DND-41 (cell line): ENCODE measurements around the gene TSHZ1.
A peak's percentile ranks its signal among the peaks of the same experiment; 100 is the strongest.

Experiments
- ATAC-seq: fragments of 200-7000 bp; cut with Tn5 transposase; 3 replicates; pipeline ENCODE4 v1.9.1; 2021; ENCODE audit warnings: low read depth; ENCODE audit not compliant: insufficient read depth
- DNase-seq: peaks from one replicate; pipeline ENCODE4 v3.0.0-alpha.2; 2020
- H2AFZ ChIP-seq: 2 replicates; pipeline ENCODE4 v1.6.0; 2012; ENCODE audit warnings: low read depth, low read length
- H3K27ac ChIP-seq: 2 replicates; pipeline ENCODE4 v1.5.1; 2012; ENCODE audit warnings: low read length, inconsistent platforms
- H3K27me3 ChIP-seq: fragments of 200-600 bp; sonication (generic); 2 replicates; pipeline ENCODE4 v1.6.0; 2012; ENCODE audit warnings: low read length, mild to moderate bottlenecking, inconsistent platforms; ENCODE audit not compliant: insufficient read depth, poor library complexity
- H3K36me3 ChIP-seq: 2 replicates; pipeline ENCODE4 v1.5.1; 2012; ENCODE audit warnings: low read length, inconsistent platforms; ENCODE audit not compliant: insufficient read depth
- H3K4me1 ChIP-seq: 2 replicates; pipeline ENCODE4 v1.5.1; 2012; ENCODE audit warnings: mild to moderate bottlenecking, low read length; ENCODE audit not compliant: insufficient read depth
- H3K4me2 ChIP-seq: 2 replicates; pipeline ENCODE4 v1.6.0; 2012; ENCODE audit warnings: mild to moderate bottlenecking, moderate library complexity, low read length, inconsistent platforms; ENCODE audit not compliant: insufficient read depth
- H3K4me3 ChIP-seq, 2 experiments: fragments of 200-600 bp in 1 of 2; shearing (Covaris generic) in 1 of 2; 2 replicates each; pipeline ENCODE4 v1.5.1; 2012 to 2016; ENCODE audit warnings: inconsistent platforms in 2 of 2, low read length in 2 of 2, mild to moderate bottlenecking in 2 of 2, low read depth in 1 of 2, moderate library complexity in 1 of 2
- H3K79me2 ChIP-seq: 2 replicates; pipeline ENCODE4 v1.6.0; 2012; ENCODE audit warnings: low read length, inconsistent platforms; ENCODE audit not compliant: insufficient read depth
- H3K9ac ChIP-seq: 2 replicates; pipeline ENCODE4 v1.6.0; 2012; ENCODE audit warnings: low read depth, mild to moderate bottlenecking, inconsistent platforms, low read length, moderate library complexity
- H3K9me3 ChIP-seq: 2 replicates; pipeline ENCODE4 v1.5.1; 2012; ENCODE audit warnings: low read length, moderate library complexity, mild to moderate bottlenecking, inconsistent platforms; ENCODE audit not compliant: insufficient read depth, severe bottlenecking
- H4K20me1 ChIP-seq: 2 replicates; pipeline ENCODE4 v1.6.0; 2012; ENCODE audit warnings: low read length; ENCODE audit not compliant: insufficient read depth
- EZH2 ChIP-seq: IDR thresholded peaks from 3 replicates; pipeline ENCODE4 v1.6.1; 2012; ENCODE audit warnings: borderline replicate concordance, low read depth, mild to moderate bottlenecking, moderate library complexity, low read length, inconsistent platforms; ENCODE audit not compliant: severe bottlenecking
- TF ChIP-seq, protein P1 (sequence below): IDR thresholded peaks from 2 replicates; pipeline ENCODE4 v1.5.1; 2012; ENCODE audit warnings: borderline replicate concordance, low read length, moderate library complexity, mild to moderate bottlenecking; ENCODE audit not compliant: poor library complexity, severe bottlenecking; ENCODE audit errors: extremely low read depth

The TSHZ1 gene

DNA sequence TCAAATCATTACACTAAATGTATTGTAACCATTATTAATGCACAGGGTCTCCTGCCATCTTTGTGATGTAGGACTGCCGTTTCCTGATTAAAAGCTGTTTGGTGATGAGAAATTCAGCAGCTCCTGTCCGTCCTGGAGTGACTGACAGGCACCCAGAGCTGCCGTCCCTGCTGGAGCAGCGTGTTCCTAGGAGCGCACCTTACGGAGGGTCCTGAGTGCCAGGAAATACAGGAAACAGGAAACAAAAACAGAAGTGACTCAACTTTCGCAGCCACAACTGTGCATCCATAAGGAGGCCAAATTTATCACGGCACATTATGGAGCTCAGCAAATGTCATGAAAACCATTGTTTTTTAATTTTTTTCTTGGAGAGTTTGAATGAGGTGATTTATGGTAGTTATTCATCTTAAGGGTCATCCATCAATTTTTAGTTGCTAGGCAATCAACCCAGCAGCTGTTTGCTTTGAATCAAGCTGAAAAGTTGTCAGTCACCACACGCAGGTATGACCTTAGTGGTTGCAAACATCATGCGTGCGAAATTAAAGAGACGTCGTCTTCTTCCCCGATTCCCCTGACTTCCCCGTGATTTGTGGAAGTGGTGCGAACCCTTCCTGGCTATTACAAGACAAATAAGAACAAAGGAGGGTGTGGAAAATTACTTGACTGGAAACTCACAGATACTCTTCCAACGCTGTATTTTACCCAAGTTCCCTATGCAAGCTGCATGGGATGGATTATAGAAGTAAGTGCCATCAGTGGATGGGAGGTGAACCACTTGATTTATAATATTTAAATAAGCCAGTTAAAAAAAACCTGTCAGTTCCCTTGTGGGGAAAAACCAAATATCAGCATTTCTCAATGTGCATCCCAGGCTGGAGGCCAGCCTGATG is 19.8 kb downstream of the TSHZ1 start:
- ATAC-seq (no peak), DNase-seq (no peak)
- H4K20me1 ChIP-seq: peaks cover 50% of the 10 kb centered on the region
- peaks cover 46% of the 10 kb centered on the region for H3K36me3 ChIP-seq
- H3K4me2 ChIP-seq: no peak overlapping the region
- H3K27ac ChIP-seq: no peak overlapping the region
- no peak overlapping the region for H2AFZ ChIP-seq
- no peaks in the 10 kb centered on the region for H3K4me1 ChIP-seq
- H3K79me2 ChIP-seq: peaks cover 98% of the 10 kb centered on the region
- no peak for TF ChIP-seq EZH2
- TF ChIP-seq, protein P1, sequence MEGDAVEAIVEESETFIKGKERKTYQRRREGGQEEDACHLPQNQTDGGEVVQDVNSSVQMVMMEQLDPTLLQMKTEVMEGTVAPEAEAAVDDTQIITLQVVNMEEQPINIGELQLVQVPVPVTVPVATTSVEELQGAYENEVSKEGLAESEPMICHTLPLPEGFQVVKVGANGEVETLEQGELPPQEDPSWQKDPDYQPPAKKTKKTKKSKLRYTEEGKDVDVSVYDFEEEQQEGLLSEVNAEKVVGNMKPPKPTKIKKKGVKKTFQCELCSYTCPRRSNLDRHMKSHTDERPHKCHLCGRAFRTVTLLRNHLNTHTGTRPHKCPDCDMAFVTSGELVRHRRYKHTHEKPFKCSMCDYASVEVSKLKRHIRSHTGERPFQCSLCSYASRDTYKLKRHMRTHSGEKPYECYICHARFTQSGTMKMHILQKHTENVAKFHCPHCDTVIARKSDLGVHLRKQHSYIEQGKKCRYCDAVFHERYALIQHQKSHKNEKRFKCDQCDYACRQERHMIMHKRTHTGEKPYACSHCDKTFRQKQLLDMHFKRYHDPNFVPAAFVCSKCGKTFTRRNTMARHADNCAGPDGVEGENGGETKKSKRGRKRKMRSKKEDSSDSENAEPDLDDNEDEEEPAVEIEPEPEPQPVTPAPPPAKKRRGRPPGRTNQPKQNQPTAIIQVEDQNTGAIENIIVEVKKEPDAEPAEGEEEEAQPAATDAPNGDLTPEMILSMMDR: no peak
- no peaks in the 10 kb centered on the region for H3K9me3 ChIP-seq
- no peak overlapping the region for H3K9ac ChIP-seq
- H3K4me3 ChIP-seq: no peak overlapping the region
- no peaks in the 10 kb centered on the region for H3K27me3 ChIP-seq

GRCh38 chr18:75231053-75231406 is 20.4 kb downstream of the TSHZ1 start:
- no peak overlapping the region for H3K4me2 ChIP-seq
- no peaks in the 10 kb centered on the region for H3K4me1 ChIP-seq
- H3K9me3 ChIP-seq: no peaks in the 10 kb centered on the region
- DNase-seq (no peak), ATAC-seq (peak; percentile 57)
- H3K36me3 ChIP-seq: peaks cover 50% of the 10 kb centered on the region
- H3K4me3 ChIP-seq: no peak overlapping the region
- H3K27me3 ChIP-seq: no peaks in the 10 kb centered on the region
- H4K20me1 ChIP-seq: peaks cover 52% of the 10 kb centered on the region
- no peak overlapping the region for H2AFZ ChIP-seq
- no peak overlapping the region for H3K9ac ChIP-seq
- peaks cover 98% of the 10 kb centered on the region for H3K79me2 ChIP-seq
- TF ChIP-seq, protein P1: peak; percentile 11
- no peak for TF ChIP-seq EZH2
- H3K27ac ChIP-seq: no peak overlapping the region

GRCh38 chr18:75234901-75235300 is 24.3 kb downstream of the TSHZ1 start:
- Histone ChIP-seq H3K27me3 (no peaks in the 10 kb centered on the region), H3K4me3 (no peak overlapping the region), H3K4me1 (no peaks in the 10 kb centered on the region), H4K20me1 (peaks cover 43% of the 10 kb centered on the region), H3K9ac (no peak overlapping the region), H3K9me3 (no peaks in the 10 kb centered on the region), H3K36me3 (peaks cover 37% of the 10 kb centered on the region), H3K4me2 (no peak overlapping the region), H3K79me2 (peaks cover 96% of the 10 kb centered on the region), H3K27ac (no peak overlapping the region), H2AFZ (no peak overlapping the region)
- DNase-seq (no peak), ATAC-seq (no peak)
- TF ChIP-seq EZH2: no peak
- TF ChIP-seq, protein P1: no peak
